ES-I3 (cell line): ENCODE measurements around the gene MAMDC4.

ENCODE experiments used
- H3K36me3 ChIP-seq: 2 replicates; pipeline ENCODE4 v1.6.1; 2013; ENCODE audit warnings: mild to moderate bottlenecking, low read length, control low read depth, moderate library complexity; ENCODE audit not compliant: insufficient read depth
- H3K4me1 ChIP-seq: 2 replicates; pipeline ENCODE4 v1.6.1; 2013; ENCODE audit warnings: mild to moderate bottlenecking, control low read depth, low read length; ENCODE audit not compliant: insufficient read depth
- H3K9ac ChIP-seq: 2 replicates; pipeline ENCODE4 v1.6.1; 2013; ENCODE audit warnings: low read depth, mild to moderate bottlenecking, low read length, moderate library complexity
- H3K9me3 ChIP-seq: 2 replicates; pipeline ENCODE4 v1.6.1; 2013; ENCODE audit warnings: mild to moderate bottlenecking, low read length, moderate library complexity; ENCODE audit not compliant: control insufficient read depth, insufficient read depth

Gene MAMDC4

DNA sequence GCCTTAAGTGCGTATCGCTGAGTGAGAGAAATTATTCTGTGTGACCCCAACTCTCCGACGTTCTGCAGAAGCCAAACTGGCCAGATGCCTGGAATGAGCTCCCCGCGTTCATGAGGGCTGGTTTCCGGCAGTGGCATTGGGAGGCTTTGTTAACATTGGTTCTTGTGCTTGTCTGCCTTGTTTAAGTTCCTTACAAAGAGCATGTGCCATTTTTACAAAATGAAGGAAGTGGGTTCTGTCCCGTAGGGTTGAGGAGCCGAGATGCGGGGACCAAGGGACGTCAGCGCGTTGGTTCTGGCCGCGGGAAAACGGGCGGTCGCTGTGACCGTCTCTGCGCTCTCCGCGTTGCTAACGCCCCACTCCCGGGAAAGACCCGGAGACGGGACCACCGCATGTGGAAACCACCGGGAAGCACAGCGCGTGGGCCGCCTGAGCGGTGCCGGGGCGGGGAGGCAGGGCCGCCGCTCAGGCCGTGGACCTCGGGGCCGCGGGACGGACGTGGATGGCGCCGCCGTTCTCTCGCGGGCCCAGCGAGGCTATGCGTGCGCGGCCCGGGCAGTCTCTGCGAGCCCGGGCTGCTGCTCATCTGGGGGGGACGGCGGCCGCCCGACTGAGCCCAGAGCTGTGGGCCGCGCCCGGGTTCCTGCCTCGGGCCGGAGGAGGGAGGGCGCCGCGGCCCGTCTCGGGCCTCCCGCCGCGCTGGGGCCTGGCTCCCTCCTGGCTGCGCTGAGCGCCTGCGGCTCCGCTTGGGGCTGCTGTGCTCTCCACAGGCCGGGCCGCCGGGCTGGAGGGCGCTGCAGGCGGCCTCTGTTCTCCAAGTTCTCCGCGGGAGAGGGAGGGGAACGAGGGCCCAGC, 30.9 kb upstream of the MAMDC4 start:
- H3K36me3 ChIP-seq: no peaks in the 10 kb centered on the region
- no peaks in the 10 kb centered on the region for H3K9me3 ChIP-seq
- no peaks in the 10 kb centered on the region; the same call in 1 of the 2 replicates for H3K4me1 ChIP-seq
- peak overlapping the region; percentile 62 for H3K9ac ChIP-seq

- H3K9me3 ChIP-seq: no peaks in the 10 kb centered on the region
- H3K4me1 ChIP-seq: no peaks in the 10 kb centered on the region; the same call in 1 of the 2 replicates
- peak overlapping the region; percentile 62 for H3K9ac ChIP-seq
- H3K36me3 ChIP-seq: no peaks in the 10 kb centered on the region
Observed at GRCh38 chr9:136821826-136822544, 30.2 kb upstream of the MAMDC4 start.

- Histone ChIP-seq H3K4me1 (no peaks in the 10 kb centered on the region; the same call in 1 of the 2 replicates), H3K9ac (no peak overlapping the region), H3K9me3 (no peaks in the 10 kb centered on the region), H3K36me3 (no peaks in the 10 kb centered on the region)
Observed at GRCh38 chr9:136823136-136824046, 28.8 kb upstream of the MAMDC4 start.

DNA sequence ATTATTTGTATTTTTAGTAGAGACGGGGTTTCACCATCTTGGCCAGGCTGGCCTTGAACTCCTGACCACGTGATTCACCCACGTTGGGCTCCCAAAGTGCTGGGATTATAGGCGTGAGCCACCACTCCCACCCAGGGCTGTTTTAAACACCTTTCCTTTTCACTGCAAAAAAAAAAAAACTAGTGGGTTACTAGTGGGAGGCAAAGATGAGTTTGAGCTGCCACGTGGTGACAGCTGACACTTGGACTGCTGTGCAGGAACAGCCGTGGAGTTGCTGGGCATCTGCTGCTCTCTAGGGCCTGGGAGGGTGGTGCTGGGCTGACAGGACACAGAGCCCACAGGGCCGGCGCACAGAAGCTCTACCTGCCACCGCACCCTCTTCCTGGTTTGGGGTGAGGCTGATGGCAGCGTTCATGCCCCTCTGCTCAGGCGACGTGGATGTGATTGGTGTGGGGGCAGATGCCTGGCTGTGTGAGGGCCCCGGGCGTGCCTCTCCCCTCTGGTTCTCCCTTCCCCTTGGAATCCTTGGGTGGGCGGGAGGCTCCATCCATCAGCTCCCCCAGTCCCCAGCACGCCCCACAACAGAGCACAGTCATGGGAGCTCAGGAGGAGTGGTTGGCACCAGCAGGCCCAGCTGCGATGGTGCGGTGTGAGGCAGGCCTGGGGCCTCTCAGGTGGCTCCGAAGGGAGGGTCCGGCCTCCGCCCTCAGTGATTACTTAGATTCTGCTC, 27.5 kb upstream of the MAMDC4 start:
- Histone ChIP-seq H3K9me3 (no peaks in the 10 kb centered on the region), H3K36me3 (no peaks in the 10 kb centered on the region), H3K4me1 (no peaks in the 10 kb centered on the region; the same call in 1 of the 2 replicates), H3K9ac (no peak overlapping the region)

- H3K4me1 ChIP-seq: no peaks in the 10 kb centered on the region; the same call in 1 of the 2 replicates
- no peaks in the 10 kb centered on the region; the same call in 1 of the 2 replicates for H3K36me3 ChIP-seq
- no peaks in the 10 kb centered on the region for H3K9me3 ChIP-seq
- H3K9ac ChIP-seq: no peak overlapping the region
Observed at GRCh38 chr9:136825295-136826187, 26.6 kb upstream of the MAMDC4 start.

DNA sequence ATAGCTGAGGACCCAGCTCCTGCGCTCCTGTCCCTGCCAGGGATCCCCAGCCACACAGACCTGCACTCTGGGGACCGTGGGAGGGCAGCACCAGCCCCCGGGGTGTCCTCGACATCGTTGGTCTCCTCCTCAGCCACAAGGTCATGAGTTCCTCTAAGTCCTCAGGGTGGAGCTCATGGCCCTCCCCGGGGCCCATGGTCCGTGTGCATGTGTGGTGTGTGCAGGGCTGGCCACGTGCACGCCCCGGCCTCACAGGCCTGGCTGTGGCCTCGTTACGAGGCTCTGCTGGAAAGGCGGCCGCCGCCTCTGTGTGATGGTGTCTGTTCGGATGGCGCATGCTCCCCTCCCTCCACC, 26.0 kb upstream of the MAMDC4 start:
- no peak overlapping the region for H3K9ac ChIP-seq
- no peaks in the 10 kb centered on the region; the same call in 1 of the 2 replicates for H3K4me1 ChIP-seq
- H3K36me3 ChIP-seq: no peaks in the 10 kb centered on the region; the same call in none of the 2 replicates
- no peaks in the 10 kb centered on the region for H3K9me3 ChIP-seq

DNA sequence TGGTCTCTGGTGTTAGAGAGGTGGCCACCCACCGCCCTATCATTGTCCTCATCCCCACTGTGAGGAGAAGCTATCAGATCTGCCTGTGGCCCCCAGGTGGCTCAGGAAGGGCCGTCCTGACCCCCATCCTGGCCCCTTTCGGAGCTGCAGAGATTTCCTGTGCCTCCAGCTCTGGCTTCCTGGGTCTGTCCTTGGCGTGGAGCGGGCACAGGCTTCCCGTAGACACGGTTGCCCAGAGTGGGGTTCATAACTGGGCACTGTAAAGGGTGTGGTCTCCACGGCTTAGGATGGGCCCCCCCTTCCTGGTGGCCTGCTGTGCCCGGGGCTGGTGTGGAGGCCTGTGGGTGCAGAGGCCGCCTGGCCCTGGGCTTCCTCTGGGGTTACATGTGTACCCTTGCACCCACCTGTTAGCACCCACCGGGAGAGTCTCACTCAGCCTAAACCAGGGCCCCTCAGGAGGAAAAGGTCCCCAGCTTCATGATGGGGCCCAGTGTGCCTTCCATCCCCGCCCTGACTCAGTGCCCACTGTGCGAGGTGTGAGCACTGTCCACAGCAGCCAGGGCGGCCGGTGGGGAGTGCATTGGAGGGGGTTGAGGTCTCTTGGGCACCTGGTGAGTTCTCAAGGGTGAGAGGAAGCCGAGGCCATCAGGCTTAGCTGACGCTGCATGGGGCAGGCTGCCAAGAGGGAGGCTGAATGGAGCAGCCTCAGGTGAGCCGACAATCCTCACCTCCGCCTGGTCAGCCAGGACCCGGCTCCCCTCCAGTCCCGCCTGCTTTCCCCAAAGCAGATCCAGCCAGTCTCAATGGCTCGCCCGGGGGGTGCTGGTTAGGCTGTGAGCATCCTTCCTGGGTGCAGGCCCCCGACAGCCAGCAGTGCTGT, 25.2 kb upstream of the MAMDC4 start:
- H3K9ac ChIP-seq: no peak overlapping the region
- no peaks in the 10 kb centered on the region for H3K9me3 ChIP-seq
- no peaks in the 10 kb centered on the region; the same call in none of the 2 replicates for H3K36me3 ChIP-seq
- no peaks in the 10 kb centered on the region; the same call in 1 of the 2 replicates for H3K4me1 ChIP-seq

DNA sequence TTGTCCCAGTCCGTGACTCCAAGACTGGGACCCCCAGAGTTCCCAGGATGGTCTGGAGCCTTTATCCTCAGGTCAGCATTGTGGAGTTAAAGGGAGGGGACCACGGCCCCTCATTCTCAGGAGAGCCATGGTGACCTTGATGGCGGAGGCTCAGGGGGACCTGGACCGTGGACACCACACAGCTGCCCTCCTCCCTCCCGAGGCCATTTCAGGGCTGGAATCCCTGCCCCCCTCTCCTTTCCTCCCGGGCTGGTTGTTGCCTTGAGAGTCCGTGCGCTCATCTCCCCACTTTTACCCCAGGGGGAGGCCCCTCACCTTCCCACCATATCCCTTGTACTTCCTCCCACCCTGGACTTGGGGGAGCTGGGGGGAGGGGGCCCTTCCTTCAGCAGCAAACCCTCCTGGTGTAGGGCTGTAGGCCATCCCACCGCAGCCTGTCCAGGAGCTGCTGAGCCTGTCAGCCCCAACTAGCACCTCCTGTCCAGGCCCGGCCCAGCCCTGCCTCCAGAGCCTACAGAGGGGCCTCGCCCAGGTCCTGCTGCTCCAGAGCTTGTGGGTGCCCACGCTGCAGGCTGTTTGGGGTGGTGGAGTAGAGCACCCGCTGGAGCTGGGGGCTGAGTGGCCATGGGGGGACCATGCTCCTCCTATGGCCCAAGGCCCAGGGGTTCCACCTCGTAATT, 24.2 kb upstream of the MAMDC4 start:
- Histone ChIP-seq H3K9ac (no peak overlapping the region), H3K36me3 (no peaks in the 10 kb centered on the region; the same call in none of the 2 replicates)

DNA sequence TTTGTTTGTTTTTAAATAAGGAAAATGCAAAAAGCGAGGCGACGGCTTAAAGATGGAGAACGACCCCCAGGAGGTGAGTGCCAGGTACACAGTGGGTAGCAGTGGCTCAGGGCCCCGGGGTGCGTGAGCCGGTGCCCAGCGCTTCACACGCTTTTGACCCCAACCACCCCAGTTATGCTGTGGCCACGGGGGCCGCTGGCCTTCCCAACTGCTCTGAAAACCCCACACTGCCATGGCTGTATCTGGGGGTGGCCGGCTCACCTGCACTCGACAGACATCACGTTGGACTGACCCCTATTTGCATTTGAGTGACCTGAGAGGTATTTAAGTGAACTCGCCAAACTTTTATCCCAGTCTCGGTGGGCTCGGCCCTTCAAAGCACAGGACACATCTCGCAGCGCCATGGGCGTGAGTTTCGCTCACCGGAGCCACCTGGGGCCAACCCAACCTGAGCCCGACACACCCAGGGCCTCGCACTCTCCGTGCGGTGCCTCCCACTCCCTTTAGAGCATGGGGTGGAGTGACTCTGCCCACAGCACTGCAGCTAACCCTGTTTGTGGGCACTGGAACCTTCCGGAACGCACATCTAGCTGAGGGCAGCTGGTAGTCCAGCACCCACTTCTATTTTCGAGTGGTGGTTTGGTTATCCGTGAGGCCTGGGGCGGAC, 23.5 kb upstream of the MAMDC4 start:
- H3K4me1 ChIP-seq: no peaks in the 10 kb centered on the region
- H3K9me3 ChIP-seq: no peaks in the 10 kb centered on the region
- H3K36me3 ChIP-seq: no peaks in the 10 kb centered on the region; the same call in none of the 2 replicates
- H3K9ac ChIP-seq: no peak overlapping the region

More for the DNA sequence above, 24.2 kb upstream of the MAMDC4 start:
- H3K9me3 ChIP-seq: no peaks in the 10 kb centered on the region
- H3K4me1 ChIP-seq: no peaks in the 10 kb centered on the region

DNA sequence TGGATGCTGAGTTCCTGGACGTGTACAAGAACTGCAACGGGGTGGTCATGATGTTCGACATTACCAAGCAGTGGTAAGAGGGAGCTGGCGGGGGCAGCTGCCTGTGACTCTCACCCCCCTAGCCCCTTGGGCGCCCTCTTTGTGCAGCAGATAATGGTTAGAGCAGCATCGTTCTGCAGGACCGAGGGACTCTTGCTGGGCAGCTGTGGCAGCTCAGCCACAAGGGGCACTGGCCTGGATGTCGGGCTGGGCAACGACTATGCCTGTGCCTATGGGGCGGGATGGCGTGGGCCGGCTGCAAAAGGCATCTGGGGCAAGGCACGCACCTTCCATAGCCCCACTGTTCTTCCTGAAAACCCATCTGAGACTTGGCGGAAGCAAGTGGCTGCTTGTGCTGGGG, 22.7 kb upstream of the MAMDC4 start:
- no peak overlapping the region for H3K9ac ChIP-seq
- no peaks in the 10 kb centered on the region for H3K9me3 ChIP-seq
- no peaks in the 10 kb centered on the region for H3K4me1 ChIP-seq
- no peaks in the 10 kb centered on the region; the same call in none of the 2 replicates for H3K36me3 ChIP-seq
